Neural progenitor cell (in vitro differentiated cells): ENCODE measurements around the gene DENND2D. TPM values are rescaled to one million over a fixed set of nuclear protein-coding genes. Genes with fewer than 3 reads are reported as not detected.

Source experiments
- DNase-seq: peaks from one replicate; pipeline ENCODE4 v3.0.0-alpha.2; 2016; ENCODE audit warnings: low spot score
- H2AFZ ChIP-seq: fragments of 200-600 bp; sonication (generic); replicated peaks from 2 replicates; pipeline ENCODE4 v1.6.1; 2016; ENCODE audit warnings: antibody characterized with exemption
- H3F3A ChIP-seq: fragments of 200-600 bp; sonication (generic); 2 replicates; pipeline ENCODE4 v1.6.1; 2016; ENCODE audit warnings: antibody characterized with exemption, low read depth
- H3K27ac ChIP-seq: fragments of 200-600 bp; sonication (generic); 2 replicates; pipeline ENCODE4 v1.5.1; 2016; ENCODE audit warnings: mild to moderate bottlenecking
- H3K27me3 ChIP-seq: fragments of 200-600 bp; sonication (generic); 2 replicates; pipeline ENCODE4 v1.6.1; 2016; ENCODE audit warnings: mild to moderate bottlenecking, moderate library complexity
- H3K36me3 ChIP-seq: fragments of 200-600 bp; sonication (generic); 2 replicates; pipeline ENCODE4 v1.5.1; 2016
- H3K4me1 ChIP-seq: fragments of 200-600 bp; sonication (generic); 2 replicates; pipeline ENCODE4 v1.6.1; 2016; ENCODE audit warnings: mixed run types
- H3K4me2 ChIP-seq: fragments of 200-600 bp; sonication (generic); 2 replicates; pipeline ENCODE4 v1.6.1; 2016
- H3K4me3 ChIP-seq: fragments of 200-600 bp; sonication (generic); 2 replicates; pipeline ENCODE4 v1.5.1; 2016
- H3K79me2 ChIP-seq: fragments of 200-600 bp; sonication (generic); 2 replicates; pipeline ENCODE4 v1.6.1; 2016; ENCODE audit warnings: low read depth
- H3K9ac ChIP-seq: fragments of 200-600 bp; sonication (generic); 2 replicates; pipeline ENCODE4 v1.6.1; 2016
- H3K9me3 ChIP-seq: fragments of 200-600 bp; sonication (generic); 2 replicates; pipeline ENCODE4 v1.5.1; 2016; ENCODE audit warnings: low read depth
- H4K20me1 ChIP-seq: fragments of 200-600 bp; sonication (generic); 2 replicates; pipeline ENCODE4 v1.6.1; 2016; ENCODE audit warnings: low read depth
- H3K27ac Mint-ChIP-seq: 3 replicates; pipeline ENCODE4 v1.8.0; 2021; ENCODE audit warnings: mixed read lengths
- H3K27me3 Mint-ChIP-seq: 2 replicates; pipeline ENCODE4 v1.8.0; 2022; ENCODE audit warnings: low read depth, mild to moderate bottlenecking, inconsistent platforms, moderate library complexity, mixed read lengths; ENCODE audit not compliant: insufficient read depth
- H3K36me3 Mint-ChIP-seq: 3 replicates; pipeline ENCODE4 v1.8.0; 2021; ENCODE audit warnings: mixed read lengths
- H3K4me1 Mint-ChIP-seq: 3 replicates; pipeline ENCODE4 v1.8.0; 2021; ENCODE audit warnings: mixed read lengths
- H3K4me3 Mint-ChIP-seq: 3 replicates; pipeline ENCODE4 v1.8.0; 2021; ENCODE audit warnings: mild to moderate bottlenecking, moderate library complexity, mixed read lengths
- H3K9me3 Mint-ChIP-seq: 3 replicates; pipeline ENCODE4 v1.8.0; 2020; ENCODE audit warnings: mixed read lengths
- CTCF ChIP-seq: fragments of 200-600 bp; sonication (generic); IDR thresholded peaks from 2 replicates; pipeline ENCODE4 v1.5.1; 2017; ENCODE audit warnings: antibody characterized with exemption, mild to moderate bottlenecking
- EZH2 ChIP-seq: fragments of 200-600 bp; sonication (generic); IDR thresholded peaks from 2 replicates; pipeline ENCODE4 v1.6.1; 2017; ENCODE audit warnings: antibody characterized with exemption, mild to moderate bottlenecking, moderate library complexity
- EZH2phosphoT487 ChIP-seq: fragments of 200-600 bp; sonication (generic); IDR thresholded peaks from 2 replicates; pipeline ENCODE4 v1.6.1; 2017; ENCODE audit warnings: antibody characterized with exemption
- total RNA-seq: library from RNA; depleted of rRNA; stranded (reverse); fragments of >200 nt; gene quantifications from 2 replicates; pipeline ENCODE4 v1.2.3, GENCODE V29; 2015; ENCODE audit warnings: low replicate concordance

The DENND2D gene
- total RNA-seq, 1 donor from 2014 or later: not detected

GRCh38 chr1:111148376-111148881, 52.0 kb downstream of the DENND2D start:
- no peak for DNase-seq
- H3K4me1 ChIP-seq: no peaks in the 10 kb centered on the region
- no peaks in the 10 kb centered on the region for H3K9me3 ChIP-seq
- H2AFZ ChIP-seq: no peak overlapping the region
- no peak overlapping the region for H3K27ac ChIP-seq
- H3K79me2 ChIP-seq: peaks cover 66% of the 10 kb centered on the region
- no peak overlapping the region for H3K4me2 ChIP-seq
- Mint-ChIP-seq H3K4me1 (no peaks in the 10 kb centered on the region), H3K36me3 (peaks cover 26% of the 10 kb centered on the region), H3K27me3 (no peaks in the 10 kb centered on the region), H3K4me3 (no peak overlapping the region), H3K9me3 (no peaks in the 10 kb centered on the region), H3K27ac (no peak overlapping the region)
- peaks cover 18% of the 10 kb centered on the region for H4K20me1 ChIP-seq
- TF ChIP-seq CTCF: no peak
- TF ChIP-seq EZH2: no peak
- TF ChIP-seq EZH2phosphoT487: no peak
- H3K27me3 ChIP-seq: no peaks in the 10 kb centered on the region
- H3K36me3 ChIP-seq: peaks cover 5% of the 10 kb centered on the region
- H3K4me3 ChIP-seq: no peak overlapping the region
- H3K9ac ChIP-seq: no peak overlapping the region
- H3F3A ChIP-seq: no peaks in the 10 kb centered on the region

GRCh38 chr1:111147948-111148347, 52.5 kb downstream of the DENND2D start:
- no peak overlapping the region for H3K27ac ChIP-seq
- Mint-ChIP-seq H3K9me3 (no peaks in the 10 kb centered on the region), H3K27ac (no peak overlapping the region), H3K36me3 (peaks cover 22% of the 10 kb centered on the region), H3K4me1 (no peaks in the 10 kb centered on the region), H3K4me3 (no peak overlapping the region), H3K27me3 (no peaks in the 10 kb centered on the region)
- H3K9ac ChIP-seq: no peak overlapping the region
- no peaks in the 10 kb centered on the region for H3K9me3 ChIP-seq
- DNase-seq: no peak
- TF ChIP-seq EZH2 (no peak), EZH2phosphoT487 (no peak), CTCF (no peak)
- no peak overlapping the region for H3K4me3 ChIP-seq
- H3K36me3 ChIP-seq: peaks cover 5% of the 10 kb centered on the region
- H3F3A ChIP-seq: no peaks in the 10 kb centered on the region
- H3K79me2 ChIP-seq: peaks cover 66% of the 10 kb centered on the region
- H3K4me2 ChIP-seq: no peak overlapping the region
- H4K20me1 ChIP-seq: peaks cover 19% of the 10 kb centered on the region
- H3K4me1 ChIP-seq: no peaks in the 10 kb centered on the region
- no peak overlapping the region for H2AFZ ChIP-seq
- no peaks in the 10 kb centered on the region for H3K27me3 ChIP-seq

DNA sequence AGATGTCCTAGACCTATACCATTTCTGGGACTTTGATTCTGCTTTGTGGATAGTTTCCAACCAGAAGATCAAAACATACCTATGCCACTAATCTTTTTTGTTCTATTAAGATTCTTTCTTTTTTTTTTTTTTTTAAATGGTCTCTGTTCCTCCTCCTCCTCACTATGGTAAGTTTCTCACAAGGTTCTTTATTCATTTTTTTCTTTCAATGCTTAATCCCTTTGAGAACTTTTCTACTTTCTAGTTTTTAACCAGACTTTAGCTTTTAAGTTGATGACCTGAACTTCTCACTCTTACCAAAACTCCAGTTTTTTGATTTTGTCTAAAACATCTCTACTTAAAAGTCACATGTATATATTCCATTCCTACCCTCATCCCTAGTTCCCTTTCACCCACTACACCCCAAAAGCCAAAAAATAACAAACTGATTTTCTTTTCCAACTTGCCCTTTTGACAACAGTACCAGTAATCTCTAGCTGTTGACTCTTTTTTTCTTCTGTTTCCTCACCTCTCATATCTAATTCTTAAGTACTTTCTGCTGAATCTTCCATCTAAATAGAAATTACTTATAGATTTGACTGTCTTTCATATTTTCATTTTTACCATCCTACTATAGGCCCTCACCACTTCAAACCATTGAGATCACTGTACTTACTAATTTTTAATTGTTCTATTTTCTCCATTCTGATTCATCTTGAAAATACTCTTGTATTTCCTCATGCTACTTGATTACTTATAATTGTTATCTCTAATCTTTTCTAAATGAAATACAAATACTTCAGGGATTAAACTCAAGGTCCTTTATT, 54.3 kb downstream of the DENND2D start:
- H4K20me1 ChIP-seq: peaks cover 37% of the 10 kb centered on the region
- Mint-ChIP-seq H3K4me1 (peaks cover 6% of the 10 kb centered on the region), H3K36me3 (peaks cover 9% of the 10 kb centered on the region), H3K4me3 (no peak overlapping the region), H3K27ac (no peak overlapping the region), H3K27me3 (no peaks in the 10 kb centered on the region), H3K9me3 (no peaks in the 10 kb centered on the region)
- peaks cover 15% of the 10 kb centered on the region for H3K4me1 ChIP-seq
- H3K27ac ChIP-seq: no peak overlapping the region
- no peaks in the 10 kb centered on the region for H3K9me3 ChIP-seq
- H3K27me3 ChIP-seq: no peaks in the 10 kb centered on the region
- H3K4me2 ChIP-seq: no peak overlapping the region
- H2AFZ ChIP-seq: no peak overlapping the region
- no peaks in the 10 kb centered on the region for H3F3A ChIP-seq
- H3K4me3 ChIP-seq: no peak overlapping the region
- H3K36me3 ChIP-seq: peaks cover 5% of the 10 kb centered on the region
- H3K79me2 ChIP-seq: peaks cover 69% of the 10 kb centered on the region
- TF ChIP-seq EZH2phosphoT487 (no peak), CTCF (no peak), EZH2 (no peak)
- H3K9ac ChIP-seq: no peak overlapping the region
- DNase-seq: no peak
